HL-60/S4 (cell line): ENCODE measurements around the gene SLAMF1.
"Not testable (repeated sequence)": the region's sequence is repeated elsewhere in the genome, so short reads cannot be mapped to it uniquely, and the experiment has no call there.

ENCODE experiments used
- in situ Hi-C: fragments of 300-500 bp; cut with MboI; formaldehyde crosslinking; loops from 2 replicates; pipeline ENCODE4 v1.14.3; 2022; ENCODE audit warnings: low sequenced_read_pairs

SLAMF1 gene

DNA sequence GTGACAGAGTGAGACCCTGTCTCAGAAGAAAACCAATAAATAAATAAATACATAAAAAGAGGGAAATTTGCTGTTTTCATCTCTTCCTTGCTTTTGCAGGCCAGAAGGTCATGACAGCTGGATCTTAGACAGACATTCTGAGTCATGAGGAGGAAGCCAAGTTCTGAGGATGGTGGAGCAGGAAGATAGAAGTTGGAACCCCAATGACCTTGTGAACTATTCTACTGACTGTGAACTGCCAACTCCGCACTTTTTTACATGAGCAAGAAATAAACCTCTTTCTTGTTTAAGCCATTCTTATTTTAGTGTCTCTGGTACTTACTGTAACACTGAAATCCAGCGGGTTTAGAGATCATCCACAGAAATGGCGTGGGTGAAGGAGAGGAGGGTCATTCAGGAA, 76.0 kb downstream of the SLAMF1 start:
- in situ Hi-C loops = no loop called here

DNA sequence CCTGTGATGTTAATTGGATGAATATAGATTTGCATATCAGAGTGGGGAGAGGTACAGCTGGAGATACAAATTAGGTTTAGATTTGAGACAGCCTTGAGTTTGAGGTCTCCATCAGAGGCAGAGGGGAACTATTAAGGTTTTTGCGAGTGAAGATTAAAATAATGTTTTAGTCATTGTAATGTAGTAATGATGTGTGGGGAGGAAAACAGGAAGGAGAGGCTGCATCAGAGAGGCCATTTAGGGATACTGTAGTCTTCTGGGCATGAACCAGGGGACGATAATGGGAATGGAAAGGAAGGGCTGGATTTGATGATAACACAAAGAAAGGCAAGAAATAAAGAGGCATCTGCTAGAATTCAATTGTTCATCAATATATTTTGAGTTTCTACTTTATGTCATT, 77.0 kb downstream of the SLAMF1 start:
- in situ Hi-C loops = no loop called here

DNA sequence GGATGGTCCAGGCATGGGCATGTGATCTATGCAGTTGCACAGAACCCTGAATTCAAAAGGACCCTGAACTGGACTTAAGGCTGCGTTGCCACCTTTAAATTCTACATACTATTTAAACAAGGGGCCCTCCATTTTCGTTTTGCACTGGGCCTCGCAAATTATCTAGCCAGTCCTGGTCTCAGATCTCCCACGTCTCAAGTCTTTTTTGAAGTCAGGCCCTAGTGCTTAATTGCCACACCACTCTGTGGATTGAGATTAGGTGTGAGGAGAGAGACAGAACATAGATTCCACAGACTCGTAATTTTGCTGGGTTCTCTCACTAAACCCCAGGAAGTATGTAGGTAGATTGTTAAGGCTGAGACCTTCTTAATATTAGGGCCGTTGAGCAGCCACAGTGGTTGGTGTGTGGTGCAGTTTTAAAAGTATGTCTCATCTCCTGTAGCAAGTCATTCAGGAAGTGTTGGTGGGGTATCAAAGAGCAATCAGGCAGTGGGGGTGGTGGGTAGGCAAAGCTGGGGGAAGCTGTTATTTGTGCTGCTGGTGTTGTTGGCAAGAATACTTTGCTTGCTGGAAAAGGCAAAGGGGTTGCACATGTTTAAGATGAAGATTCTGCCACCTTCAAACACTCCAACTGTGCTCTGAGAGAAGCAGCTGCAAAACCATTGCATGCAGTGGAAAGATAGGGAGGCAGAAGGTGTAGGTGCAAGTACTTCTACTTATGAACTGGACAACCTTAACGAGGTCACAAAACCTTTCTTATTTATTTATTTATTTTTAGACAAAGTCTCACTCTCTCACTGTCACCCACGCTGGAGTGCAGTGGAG, 78.8 kb downstream of the SLAMF1 start:
- in situ Hi-C loops = no loop called here

DNA sequence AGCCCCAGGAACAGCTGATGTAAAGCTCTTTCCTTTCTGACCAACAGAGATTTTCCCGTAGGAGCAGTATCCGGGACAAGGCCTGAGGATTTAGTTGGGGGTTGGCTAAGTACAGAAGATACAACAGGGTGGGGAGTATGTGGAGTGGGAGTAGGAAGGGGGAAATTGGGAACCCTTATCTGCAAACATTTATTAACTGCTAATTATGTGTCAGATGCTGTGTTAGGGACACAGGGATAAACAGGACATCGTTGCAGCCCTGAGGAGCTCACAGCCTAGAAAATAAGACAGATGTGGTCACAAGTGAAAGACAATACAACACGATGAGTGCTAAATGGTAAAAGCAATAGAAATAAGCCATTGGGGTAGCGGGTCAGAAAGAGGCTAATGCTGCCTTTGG, 79.5 kb downstream of the SLAMF1 start:
- in situ Hi-C loops = no loop called here

DNA sequence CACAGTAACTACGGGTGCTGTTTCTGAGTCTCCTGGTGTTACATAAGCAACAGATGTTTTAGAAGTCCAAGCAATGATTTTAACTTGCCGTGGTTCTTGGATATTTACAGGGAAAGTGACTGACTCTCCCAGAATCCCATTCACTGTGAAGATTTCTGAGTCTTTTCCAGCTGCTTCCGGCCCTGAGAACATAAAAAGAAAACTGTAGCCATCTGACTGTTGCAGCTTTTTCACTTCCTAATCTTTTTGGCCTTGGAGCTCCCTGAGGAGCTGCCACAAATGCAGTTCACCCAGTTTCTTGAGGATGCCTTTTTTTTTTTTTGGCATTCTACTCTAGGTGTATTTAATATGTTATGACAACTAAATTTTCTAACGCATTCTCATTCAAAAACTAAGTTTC, 81.3 kb downstream of the SLAMF1 start:
- in situ Hi-C loops = no loop called here

DNA sequence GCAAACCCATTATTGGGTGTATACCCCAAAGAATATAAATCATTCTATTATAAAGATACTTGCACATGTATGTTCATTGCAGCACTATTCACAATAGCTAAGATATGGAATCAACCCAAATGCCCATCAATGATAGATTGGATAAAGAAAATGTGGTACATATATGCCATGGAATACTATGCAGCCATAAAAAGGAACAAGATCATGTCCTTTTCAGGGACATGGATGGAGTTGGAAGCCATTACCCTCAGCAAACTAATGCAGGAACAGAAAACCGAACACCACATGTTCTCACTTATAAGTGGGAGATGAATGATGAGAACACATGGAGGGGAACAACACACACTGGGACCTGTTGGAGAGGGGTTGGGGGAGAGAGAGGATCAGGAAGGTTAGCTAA, 83.6 kb downstream of the SLAMF1 start:
- in situ Hi-C loops = not testable (repeated sequence)

DNA sequence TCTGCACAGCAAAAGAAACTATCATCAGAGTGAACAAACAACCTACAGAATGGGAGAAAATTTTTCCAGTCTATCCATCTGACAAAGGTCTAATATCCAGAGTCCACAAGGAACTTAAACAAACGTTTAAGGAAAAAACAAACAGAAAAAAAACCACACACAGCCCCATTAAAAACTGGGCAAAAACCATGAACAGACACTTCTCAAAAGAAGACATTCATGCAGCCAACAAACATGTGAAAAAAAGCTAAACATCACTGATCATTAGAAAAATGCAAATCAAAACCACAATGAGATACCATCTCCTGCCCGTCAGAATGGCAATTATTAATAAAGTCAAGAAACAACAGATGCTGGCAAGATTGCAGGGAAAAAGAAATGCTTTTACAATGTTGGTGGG, 84.1 kb downstream of the SLAMF1 start:
- in situ Hi-C loops = not testable (repeated sequence)

DNA sequence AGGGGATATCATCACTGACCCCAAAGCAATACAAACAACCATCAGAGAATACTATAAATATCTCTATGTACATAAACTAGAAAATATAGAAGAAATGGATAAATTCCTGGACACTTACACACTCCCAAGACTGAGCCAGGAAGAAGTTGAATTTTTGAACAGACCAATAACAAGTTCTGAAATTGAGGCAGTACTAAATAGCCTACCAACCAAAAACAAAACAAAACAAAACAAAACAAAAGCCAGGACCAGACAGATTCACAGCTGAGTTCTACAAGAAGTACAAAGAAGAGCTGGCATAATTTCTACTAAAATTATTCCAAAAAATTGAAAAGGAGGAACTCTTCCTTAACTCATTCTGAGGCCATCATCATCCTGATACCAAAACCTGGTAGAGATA, 86.0 kb downstream of the SLAMF1 start:
- in situ Hi-C loops = no loop called here

DNA sequence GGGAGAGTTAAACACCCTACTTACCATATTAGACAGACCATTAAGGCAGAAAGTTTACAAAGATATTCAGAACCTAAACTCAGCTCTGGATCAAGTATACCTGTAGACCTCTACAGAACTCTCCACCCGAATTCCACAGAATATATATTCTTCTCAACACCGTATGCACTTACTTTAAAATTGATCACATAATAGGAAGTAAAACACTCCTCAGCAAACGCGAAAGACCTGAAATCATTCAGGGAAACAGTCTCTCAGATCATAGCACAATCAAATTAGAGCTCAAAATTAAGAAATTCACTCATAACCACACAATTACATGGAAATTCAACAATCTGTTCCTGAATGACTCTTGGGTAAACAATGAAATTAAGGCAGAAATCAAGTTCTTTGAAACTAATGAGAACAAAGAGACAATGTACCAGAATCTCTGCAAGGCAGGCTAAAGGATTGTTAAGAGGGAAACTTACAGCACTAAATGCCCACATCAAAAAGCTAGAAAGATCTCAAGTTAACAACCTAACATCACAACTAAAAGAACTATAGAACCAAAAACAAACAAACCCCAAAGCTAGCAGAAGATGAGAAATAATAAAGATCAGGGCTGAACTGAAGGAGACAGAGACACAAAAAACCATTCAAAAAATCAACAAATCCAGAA, 86.7 kb downstream of the SLAMF1 start:
- in situ Hi-C loops = no loop called here

DNA sequence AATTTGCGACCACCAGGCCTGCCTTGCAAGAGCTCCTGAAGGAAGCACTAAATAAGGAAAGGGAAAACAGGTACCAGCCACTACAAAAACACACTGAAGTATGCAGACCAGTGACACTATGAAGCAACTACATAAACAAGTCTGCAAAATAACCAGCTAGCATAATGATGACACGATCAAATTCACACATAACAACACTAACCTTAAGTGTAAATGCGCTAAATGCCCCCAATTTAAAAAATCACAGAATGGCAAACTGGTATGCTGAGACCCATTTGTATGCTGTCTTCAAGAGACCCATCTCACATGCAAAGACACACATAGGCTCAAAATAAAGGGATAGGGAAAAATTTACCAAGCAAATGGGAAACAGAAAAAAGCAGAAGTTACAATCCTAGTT, 87.4 kb downstream of the SLAMF1 start:
- in situ Hi-C loops = not testable (repeated sequence)

DNA sequence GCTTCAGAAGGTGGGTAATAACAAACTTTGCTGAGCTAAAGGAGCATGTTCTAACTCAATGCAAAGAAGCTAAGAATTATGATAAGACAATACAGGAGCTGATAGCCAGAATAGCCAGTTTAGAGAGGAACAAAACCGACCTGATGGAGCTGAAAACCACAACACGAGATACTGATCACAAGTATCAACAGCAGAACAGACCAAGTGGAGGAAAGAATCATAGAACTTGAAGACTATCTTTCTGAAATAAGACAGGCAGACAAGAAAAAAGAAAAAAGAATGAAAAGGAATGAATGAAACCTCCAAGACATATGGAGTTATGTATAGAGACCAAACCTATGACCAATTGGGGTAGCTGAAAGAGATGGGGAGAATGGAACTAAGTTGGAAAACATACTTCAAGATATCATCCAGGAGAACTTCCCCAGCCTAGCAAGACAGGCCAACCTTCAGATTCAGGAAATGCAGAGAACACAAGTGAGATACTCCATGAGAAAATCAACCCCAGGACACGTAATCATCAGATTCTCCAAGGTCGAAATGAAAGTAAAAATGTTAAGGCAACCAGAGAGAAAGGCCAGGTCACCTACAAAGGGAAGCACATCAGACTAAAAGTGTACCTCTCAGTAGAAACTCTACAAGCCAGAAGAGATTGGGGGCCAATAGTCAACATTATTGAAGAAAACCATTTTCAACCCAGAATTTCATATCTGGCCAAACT, 88.0 kb downstream of the SLAMF1 start:
- in situ Hi-C loops = no loop called here
